ENCODE results near the gene OXCT1.

DNA sequence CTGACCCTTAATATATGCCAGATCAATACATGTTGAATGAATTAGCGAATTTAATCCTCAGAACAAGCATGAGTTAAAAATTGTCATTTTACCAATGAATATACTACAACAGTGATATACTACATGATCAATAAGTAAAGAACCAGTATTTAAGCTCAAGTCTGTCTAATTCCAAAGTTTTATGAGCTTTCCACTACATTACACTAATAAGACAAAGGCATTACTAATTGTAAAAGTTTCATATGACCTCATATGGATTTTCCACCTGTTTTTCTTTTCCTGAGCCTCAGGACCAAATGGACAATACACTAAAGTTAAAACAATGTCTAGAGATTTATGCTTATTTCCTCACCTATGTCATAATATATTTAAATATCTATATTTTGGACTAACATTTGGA lies 80.8 kb downstream of the OXCT1 start:
- TF ChIP-seq, protein P1, sequence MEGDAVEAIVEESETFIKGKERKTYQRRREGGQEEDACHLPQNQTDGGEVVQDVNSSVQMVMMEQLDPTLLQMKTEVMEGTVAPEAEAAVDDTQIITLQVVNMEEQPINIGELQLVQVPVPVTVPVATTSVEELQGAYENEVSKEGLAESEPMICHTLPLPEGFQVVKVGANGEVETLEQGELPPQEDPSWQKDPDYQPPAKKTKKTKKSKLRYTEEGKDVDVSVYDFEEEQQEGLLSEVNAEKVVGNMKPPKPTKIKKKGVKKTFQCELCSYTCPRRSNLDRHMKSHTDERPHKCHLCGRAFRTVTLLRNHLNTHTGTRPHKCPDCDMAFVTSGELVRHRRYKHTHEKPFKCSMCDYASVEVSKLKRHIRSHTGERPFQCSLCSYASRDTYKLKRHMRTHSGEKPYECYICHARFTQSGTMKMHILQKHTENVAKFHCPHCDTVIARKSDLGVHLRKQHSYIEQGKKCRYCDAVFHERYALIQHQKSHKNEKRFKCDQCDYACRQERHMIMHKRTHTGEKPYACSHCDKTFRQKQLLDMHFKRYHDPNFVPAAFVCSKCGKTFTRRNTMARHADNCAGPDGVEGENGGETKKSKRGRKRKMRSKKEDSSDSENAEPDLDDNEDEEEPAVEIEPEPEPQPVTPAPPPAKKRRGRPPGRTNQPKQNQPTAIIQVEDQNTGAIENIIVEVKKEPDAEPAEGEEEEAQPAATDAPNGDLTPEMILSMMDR (conservative IDR thresholded peaks at IDR 0.05) = no peak
- TF ChIP-seq ZFX (IDR thresholded peaks at IDR 0.05) = no peak
